ENCODE measurements around the gene SLC23A3. TPM values are rescaled to one million over a fixed set of nuclear protein-coding genes. Genes with fewer than 3 reads are reported as not detected.

The SLC23A3 gene
- polyA plus RNA-seq, 1 donor (not counting 4 experiments of a cell fraction or from before 2014, with no cell fraction given), result 1.4 TPM

DNA sequence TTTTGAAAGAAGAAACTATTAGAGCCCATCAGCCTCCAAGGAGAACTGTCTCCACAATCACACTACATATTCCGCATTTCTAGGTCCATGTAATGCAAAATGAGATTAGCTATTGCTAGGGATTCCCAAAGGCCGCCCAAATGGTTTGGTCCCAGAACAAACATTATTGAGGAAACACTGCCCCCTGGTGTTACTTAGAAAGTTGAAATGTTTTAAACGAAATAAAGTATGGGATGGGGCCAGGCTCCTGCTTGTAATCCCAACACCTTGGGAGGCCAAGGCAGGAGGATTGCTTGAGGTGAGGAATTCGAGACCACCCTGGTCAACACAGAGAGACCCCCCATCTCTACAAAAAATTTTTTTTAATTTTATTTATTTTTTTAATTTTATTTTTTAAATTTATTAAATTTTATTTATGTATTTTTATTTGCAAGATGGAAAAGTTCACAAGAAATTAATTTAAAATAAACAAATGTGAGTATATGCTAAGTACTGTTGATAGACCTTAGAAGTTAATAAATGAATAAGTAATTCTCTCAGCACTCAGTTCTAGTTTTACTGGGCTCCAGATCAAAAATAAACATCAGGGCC is 14.7 kb downstream of the SLC23A3 start:
- no peaks in the 10 kb centered on the region for H3K9me3 ChIP-seq (ENCODE audit: control insufficient read depth, low read depth, low read length)
- no peaks in the 10 kb centered on the region for H3K9me1 ChIP-seq (ENCODE audit: control insufficient read depth, extremely low read depth, insufficient read depth, low read length)
- peaks cover 2 to 8% of the 10 kb centered on the region in 2 experiments for H3K36me3 ChIP-seq (ENCODE audit: control insufficient read depth in 2 of 2, extremely low read depth in 1 of 2, insufficient read depth in 2 of 2, low read length in 2 of 2)
- no peak overlapping the region for H2AFZ ChIP-seq (ENCODE audit: control insufficient read depth, low read length)
- no peak overlapping the region for H3K4me3 ChIP-seq (ENCODE audit: control insufficient read depth in 2 of 3, extremely low read depth in 1 of 3, insufficient read depth in 2 of 3, low read depth in 1 of 3, low read length in 3 of 3)
- no peak overlapping the region for H3K4me2 ChIP-seq (ENCODE audit: control insufficient read depth, extremely low read depth, insufficient read depth, low read depth, low read length)
- FAIRE-seq, result peak; percentile 9
- H3K79me2 ChIP-seq (ENCODE audit: control insufficient read depth, insufficient read depth, low read length), result no peaks in the 10 kb centered on the region
- no peak for TF ChIP-seq EZH2 (IDR thresholded peaks at IDR 0.05; ENCODE audit: low read length)
- TF ChIP-seq, protein P1, sequence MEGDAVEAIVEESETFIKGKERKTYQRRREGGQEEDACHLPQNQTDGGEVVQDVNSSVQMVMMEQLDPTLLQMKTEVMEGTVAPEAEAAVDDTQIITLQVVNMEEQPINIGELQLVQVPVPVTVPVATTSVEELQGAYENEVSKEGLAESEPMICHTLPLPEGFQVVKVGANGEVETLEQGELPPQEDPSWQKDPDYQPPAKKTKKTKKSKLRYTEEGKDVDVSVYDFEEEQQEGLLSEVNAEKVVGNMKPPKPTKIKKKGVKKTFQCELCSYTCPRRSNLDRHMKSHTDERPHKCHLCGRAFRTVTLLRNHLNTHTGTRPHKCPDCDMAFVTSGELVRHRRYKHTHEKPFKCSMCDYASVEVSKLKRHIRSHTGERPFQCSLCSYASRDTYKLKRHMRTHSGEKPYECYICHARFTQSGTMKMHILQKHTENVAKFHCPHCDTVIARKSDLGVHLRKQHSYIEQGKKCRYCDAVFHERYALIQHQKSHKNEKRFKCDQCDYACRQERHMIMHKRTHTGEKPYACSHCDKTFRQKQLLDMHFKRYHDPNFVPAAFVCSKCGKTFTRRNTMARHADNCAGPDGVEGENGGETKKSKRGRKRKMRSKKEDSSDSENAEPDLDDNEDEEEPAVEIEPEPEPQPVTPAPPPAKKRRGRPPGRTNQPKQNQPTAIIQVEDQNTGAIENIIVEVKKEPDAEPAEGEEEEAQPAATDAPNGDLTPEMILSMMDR (optimal IDR thresholded peaks at IDR 0.05 in 1 of 3, IDR thresholded peaks at IDR 0.05 in 1 of 3, conservative IDR thresholded peaks at IDR 0.05 in 1 of 3; ENCODE audit: extremely low read depth in 1 of 3, insufficient read depth in 2 of 3, low read length in 3 of 3), result peak; percentile 33 to 54 (median 50)
- H3K27me3 ChIP-seq (ENCODE audit: control insufficient read depth, extremely low read depth, insufficient read depth, low read length), result no peaks in the 10 kb centered on the region
- H3K4me1 ChIP-seq (ENCODE audit: control insufficient read depth, extremely low read depth, insufficient read depth, low read length), result peaks cover 5% of the 10 kb centered on the region
- H4K20me1 ChIP-seq (ENCODE audit: control insufficient read depth, extremely low read depth, insufficient read depth, low read length), result no peaks in the 10 kb centered on the region
- DNase-seq (ENCODE audit: low read depth, low spot score), result no peak
- no peak overlapping the region for H3K27ac ChIP-seq (ENCODE audit: control insufficient read depth, insufficient read depth, low read length)
- H3K9ac ChIP-seq (ENCODE audit: control insufficient read depth, extremely low read depth, insufficient read depth, low read length), result no peak overlapping the region
- dilution Hi-C loops (cut with MboI; ENCODE audit: extremely low pct_ligation_motif_present, low sequenced_read_pairs), result no loop called here

DNA sequence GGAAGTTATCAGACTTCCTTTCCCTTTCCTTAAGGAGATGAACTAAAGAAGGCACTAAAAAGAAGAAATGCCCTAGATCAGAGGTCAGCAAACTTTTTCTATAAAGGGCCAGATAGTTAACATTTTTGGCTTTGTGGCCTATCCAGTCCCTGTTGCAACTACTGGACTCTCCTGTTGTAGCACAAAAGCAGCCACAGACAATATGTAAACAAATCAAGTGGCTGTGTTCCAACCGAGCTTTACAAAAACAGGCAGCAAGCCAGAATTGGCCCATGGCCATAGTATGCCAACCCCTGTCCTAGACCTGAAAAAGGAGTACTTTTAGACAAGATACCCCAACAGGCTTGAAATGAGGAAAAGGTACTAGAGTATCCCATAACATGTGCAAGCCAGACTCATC is 20.2 kb downstream of the SLC23A3 start:
- H3K9ac ChIP-seq (ENCODE audit: control insufficient read depth, extremely low read depth, insufficient read depth, low read length), result no peak overlapping the region
- peaks cover 5 to 8% of the 10 kb centered on the region in 2 experiments for H3K36me3 ChIP-seq (ENCODE audit: control insufficient read depth in 2 of 2, extremely low read depth in 1 of 2, insufficient read depth in 2 of 2, low read length in 2 of 2)
- no peak overlapping the region for H3K4me3 ChIP-seq (ENCODE audit: control insufficient read depth in 2 of 3, extremely low read depth in 1 of 3, insufficient read depth in 2 of 3, low read depth in 1 of 3, low read length in 3 of 3)
- H3K9me3 ChIP-seq (ENCODE audit: control insufficient read depth, low read depth, low read length), result no peaks in the 10 kb centered on the region
- no peak overlapping the region for H2AFZ ChIP-seq (ENCODE audit: control insufficient read depth, low read length)
- no peaks in the 10 kb centered on the region for H3K9me1 ChIP-seq (ENCODE audit: control insufficient read depth, extremely low read depth, insufficient read depth, low read length)
- H3K4me2 ChIP-seq (ENCODE audit: control insufficient read depth, extremely low read depth, insufficient read depth, low read depth, low read length), result no peak overlapping the region
- no peaks in the 10 kb centered on the region for H4K20me1 ChIP-seq (ENCODE audit: control insufficient read depth, extremely low read depth, insufficient read depth, low read length)
- dilution Hi-C loops (cut with MboI; ENCODE audit: extremely low pct_ligation_motif_present, low sequenced_read_pairs), result loop anchor here (5.0 kb wide), 1 partner anchor 87 kb away; the partner anchor contains the start of gene IHH
- TF ChIP-seq, protein P1 (optimal IDR thresholded peaks at IDR 0.05 in 1 of 3, IDR thresholded peaks at IDR 0.05 in 1 of 3, conservative IDR thresholded peaks at IDR 0.05 in 1 of 3; ENCODE audit: extremely low read depth in 1 of 3, insufficient read depth in 2 of 3, low read length in 3 of 3), result no peak
- no peak for TF ChIP-seq EZH2 (IDR thresholded peaks at IDR 0.05; ENCODE audit: low read length)
- no peaks in the 10 kb centered on the region for H3K79me2 ChIP-seq (ENCODE audit: control insufficient read depth, insufficient read depth, low read length)
- no peak overlapping the region for H3K27ac ChIP-seq (ENCODE audit: control insufficient read depth, insufficient read depth, low read length)
- H3K27me3 ChIP-seq (ENCODE audit: control insufficient read depth, extremely low read depth, insufficient read depth, low read length), result no peaks in the 10 kb centered on the region
- FAIRE-seq (no peak), DNase-seq (ENCODE audit: low read depth, low spot score) (no peak)
- no peaks in the 10 kb centered on the region for H3K4me1 ChIP-seq (ENCODE audit: control insufficient read depth, extremely low read depth, insufficient read depth, low read length)

Measured in keratinocyte (primary cell).